HG03045 (cell line): Measurements from ENCODE around the gene NSUN7.
"Not testable (repeated sequence)": the region's sequence is repeated elsewhere in the genome, so short reads cannot be mapped to it uniquely, and the experiment has no call there.

ENCODE experiments used
- ATAC-seq: cut with Tn5 transposase; IDR thresholded peaks from one replicate; pipeline ENCODE4 v1.9.1; 2021; ENCODE audit warnings: mild to moderate bottlenecking, moderate library complexity; ENCODE audit not compliant: unreplicated experiment

Gene NSUN7

DNA sequence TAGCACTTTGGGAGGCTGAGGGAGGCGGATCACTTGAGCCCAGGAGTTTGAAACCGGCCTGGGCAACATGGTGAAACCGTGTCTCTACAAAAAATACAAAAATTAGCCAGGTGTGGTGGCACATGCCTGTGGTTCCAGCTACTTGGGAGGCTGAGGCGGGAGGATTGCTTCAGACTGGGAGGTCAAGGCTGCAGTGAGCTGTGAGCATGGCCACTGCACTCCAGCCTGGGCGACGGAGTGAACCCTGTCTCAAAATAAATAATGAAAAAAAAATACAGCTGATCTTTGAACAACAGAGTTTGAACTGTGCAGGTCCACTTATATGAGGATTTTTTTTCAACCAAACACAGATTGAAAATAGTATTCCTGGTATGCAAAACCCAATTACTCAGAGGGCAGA is 67.4 kb downstream of the NSUN7 start:
- not testable (repeated sequence) for ATAC-seq

DNA sequence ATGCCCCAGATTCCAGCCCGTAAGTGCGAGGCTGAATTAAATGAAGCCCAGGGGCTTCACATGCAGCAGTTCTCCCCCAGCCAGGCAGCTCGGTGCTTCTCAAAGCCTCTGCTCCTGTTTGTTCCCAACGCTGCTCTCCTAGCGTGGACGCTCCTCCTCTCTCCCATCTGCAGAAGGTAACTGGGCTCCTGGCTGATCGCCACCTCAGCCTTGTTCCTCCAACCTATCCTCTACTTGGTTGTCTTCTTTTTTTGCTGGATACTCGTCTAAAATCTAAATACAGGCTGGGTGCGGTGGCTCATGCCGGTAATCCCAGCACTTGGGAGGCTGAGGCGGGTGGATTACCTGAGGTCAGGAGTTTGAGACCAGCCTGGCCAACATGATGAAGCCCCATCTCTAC is 70.3 kb downstream of the NSUN7 start:
- no peak for ATAC-seq

DNA sequence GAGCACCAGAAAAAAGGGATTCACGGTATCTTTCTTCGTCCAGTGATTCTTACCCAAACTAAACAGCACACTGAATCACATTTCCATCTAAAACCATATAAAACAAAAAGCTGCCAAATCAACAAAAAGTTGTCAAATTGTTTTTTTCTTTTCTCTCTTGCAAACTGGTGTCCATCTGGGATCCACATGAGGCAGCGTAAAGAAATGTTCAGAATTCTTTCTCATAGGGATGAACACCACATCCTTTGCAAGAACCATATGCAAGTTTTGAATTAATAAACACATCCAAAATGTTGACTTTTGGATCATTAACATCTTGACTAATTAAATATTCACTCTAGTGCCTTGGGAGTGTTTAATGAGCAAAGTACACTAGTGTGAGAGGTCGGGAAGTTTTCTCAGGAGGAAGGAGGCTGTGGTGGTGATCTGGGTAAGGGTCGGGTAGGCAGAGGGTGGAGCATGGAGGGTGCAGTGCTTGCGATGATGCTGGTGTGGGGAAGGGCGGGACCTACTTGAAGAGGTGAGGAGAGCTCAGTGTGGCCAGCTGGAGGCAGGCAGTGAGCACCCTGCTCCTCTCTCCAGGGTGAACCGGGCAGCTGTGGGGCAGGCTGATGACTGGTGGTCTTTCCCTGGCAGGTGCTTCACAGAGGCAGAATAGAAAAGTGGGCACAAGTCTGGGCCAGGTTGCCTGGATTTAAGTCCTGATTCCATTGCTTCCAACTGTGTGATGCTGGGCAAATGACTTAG is 72.8 kb downstream of the NSUN7 start:
- no peak for ATAC-seq

DNA sequence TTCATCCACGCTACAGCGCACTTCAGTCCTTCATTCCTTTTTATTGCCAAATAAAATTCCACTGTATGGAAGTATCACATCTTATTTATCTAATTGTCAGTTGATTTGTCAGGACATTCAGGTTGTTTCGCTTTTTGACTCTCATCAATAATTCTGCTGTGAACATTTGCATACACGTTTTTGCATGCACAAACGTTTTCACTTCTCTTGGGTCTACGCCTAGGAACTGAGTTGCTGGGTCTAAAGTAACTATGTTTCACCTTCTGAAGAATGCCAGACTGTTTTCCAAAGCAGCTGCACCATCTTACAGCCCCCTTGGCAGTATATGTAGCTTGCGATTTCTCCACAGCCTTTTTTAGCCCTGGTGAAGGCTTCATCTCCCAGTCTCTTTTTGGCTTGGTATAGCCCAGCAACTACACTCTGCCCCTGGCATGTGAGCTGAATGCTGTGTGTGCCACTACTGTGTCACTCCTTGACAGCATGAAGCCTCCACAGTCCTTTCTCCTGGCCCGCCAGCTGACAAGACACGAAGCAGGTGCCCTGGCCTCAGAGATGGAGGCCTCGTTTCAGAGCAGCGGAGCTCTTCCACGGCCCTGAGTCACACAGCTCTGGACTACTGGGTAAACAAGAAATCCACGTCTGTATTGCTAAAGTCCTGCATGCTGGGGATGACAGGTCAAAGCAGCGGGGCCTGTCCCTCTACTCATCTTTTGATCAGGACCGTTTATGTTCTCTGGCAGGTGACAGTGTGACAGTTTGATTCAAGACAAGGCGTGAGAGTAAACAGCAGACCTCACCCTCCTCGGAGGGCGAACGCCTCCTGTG is 75.5 kb downstream of the NSUN7 start:
- ATAC-seq = no peak

DNA sequence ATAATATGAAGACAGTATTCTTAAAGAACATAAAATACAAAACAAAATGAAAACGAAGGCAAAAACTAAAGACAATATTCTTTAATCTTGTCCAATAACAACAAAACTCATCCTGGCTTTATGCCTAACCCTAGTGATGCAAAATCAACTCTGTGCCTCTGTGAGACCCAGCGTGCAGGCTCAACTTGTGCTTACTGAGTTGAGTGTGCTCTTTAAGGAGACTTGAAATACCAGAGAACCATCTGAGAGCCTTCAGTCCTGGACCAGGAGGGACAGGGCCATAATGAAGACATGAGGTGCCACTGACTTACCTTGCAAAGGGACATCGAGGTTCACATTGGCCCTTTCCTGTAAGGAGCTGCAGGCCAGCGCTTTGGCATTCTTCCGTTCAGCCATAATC is 77.1 kb downstream of the NSUN7 start:
- no peak for ATAC-seq

DNA sequence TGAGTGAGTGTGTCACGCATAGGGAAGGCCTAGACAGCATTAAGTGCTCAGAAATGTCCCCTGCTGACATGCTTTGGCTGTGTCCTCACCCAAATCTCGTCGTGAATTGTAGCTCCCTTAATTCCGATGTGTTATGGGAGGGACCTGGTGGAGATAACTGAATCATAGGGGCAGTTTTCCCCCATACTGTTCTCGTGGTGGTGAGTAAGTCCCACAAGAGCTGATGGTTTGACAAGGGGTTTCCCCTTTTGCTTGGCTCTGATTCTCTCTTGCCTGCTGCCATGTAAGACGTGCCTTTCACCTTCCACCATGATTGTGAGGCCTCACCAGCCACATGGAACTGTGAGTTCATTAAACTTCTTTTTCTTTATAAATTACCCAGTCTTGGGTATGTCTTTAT is 78.0 kb downstream of the NSUN7 start:
- ATAC-seq = no peak

DNA sequence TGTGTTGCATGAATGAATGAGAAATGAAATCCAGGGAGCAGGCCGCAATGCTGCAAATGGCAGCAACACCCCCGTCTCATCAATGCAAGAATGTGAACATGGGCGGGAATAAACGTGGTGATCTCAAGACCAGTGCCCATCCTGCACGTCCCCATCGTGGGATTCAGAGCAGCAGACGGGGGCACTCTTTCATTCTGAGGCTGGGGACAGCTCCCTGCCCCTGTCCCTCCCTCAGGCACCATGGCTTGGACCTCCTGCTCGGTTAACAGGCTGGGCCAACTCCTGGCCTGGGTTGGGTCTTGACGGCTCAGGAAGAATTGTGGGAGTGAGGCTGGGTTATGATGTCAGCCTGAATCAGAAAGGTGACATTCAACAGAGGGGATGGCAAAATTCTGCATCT is 78.9 kb downstream of the NSUN7 start:
- no peak for ATAC-seq

DNA sequence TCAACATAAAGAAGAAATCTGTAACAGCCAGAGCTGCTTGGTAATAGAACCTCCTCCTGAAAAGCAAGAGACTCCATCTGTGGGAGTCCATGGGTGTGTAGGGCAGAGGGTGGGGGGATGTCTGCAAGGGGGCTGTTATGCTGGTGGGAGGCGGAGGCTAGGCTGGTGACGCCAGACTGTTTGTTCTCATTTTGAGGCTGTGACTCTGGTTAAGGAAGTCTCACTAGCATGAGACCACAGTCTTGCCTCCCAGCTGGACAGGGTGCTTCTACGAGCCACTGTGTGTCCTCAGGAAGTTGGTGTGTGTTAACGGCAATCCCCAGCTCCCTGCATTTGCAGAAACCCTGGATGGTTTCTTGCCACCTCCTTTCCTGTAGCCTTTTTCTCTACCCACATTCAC is 79.8 kb downstream of the NSUN7 start:
- no peak for ATAC-seq

DNA sequence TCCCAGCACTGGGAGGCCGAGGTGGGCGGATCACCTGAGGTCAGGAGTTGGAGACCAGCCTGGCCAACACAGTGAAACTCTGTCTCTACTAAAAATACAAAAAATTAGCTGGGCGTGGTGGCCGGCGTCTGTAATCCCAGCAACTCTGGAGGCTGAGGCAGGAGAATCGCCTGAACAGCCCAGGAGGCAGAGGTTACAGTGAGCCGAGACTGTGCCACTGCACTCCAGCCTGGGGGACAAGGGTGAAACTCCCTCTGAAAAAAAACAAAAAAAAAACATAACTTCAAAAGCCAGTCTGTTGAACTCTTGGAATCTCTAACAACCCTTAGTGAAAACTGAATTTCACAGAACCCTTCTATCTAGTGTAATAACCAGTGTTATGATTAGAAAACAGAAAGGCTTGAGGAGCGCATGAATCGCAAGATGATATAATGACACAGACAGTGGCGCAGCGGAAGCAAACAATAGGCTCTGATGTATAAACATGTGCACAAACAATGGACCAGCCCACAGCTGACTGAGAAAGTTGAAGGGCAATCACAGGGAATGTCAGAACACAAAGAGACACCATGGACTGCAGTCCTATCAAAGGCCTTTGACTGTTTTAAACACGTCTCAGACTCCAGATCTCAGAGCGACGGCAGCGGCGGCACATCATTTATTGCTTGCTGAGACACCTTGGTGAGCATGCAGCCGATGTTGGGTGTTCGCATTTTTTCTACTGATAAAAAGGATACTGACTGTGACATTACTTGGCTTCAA is 81.6 kb downstream of the NSUN7 start:
- no peak for ATAC-seq

DNA sequence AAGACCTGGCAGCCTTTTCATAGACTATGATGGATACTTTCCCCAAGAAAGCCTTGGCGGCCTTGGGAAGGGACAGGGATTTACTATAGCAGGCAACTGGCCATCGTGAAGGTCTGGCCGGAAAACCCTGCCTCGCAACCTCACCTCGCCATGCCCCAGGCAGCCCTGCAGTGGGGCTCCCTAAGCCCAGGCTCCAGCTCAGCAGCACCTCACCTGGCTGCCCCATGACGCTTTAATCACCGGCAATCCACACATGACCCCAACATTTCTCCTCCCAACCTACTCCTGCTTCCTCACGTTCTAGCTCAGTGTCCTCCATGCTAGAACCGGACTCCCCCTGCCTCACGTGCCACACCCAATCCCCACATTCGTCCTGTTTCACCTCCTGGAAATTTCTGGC is 82.4 kb downstream of the NSUN7 start:
- no peak for ATAC-seq

DNA sequence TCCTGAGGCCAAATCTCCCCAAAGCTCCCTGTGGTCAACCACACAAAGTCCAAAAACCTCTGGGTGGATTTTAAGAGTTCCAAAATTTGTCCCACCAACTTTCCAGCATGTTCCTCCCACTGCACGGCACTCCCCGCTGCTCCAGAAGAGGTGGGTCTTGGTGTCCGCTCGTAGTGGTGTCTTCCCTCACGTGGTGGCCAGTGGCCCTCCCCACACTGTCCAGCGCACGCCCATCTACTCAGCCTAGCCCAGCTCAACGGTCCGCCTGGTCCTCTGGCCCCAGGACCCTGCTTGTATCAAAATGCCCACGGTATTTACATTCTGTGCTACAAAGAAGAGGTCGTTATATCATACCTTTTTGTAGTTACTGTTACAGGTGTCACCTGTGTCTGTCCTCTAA is 83.5 kb downstream of the NSUN7 start:
- ATAC-seq = no peak

DNA sequence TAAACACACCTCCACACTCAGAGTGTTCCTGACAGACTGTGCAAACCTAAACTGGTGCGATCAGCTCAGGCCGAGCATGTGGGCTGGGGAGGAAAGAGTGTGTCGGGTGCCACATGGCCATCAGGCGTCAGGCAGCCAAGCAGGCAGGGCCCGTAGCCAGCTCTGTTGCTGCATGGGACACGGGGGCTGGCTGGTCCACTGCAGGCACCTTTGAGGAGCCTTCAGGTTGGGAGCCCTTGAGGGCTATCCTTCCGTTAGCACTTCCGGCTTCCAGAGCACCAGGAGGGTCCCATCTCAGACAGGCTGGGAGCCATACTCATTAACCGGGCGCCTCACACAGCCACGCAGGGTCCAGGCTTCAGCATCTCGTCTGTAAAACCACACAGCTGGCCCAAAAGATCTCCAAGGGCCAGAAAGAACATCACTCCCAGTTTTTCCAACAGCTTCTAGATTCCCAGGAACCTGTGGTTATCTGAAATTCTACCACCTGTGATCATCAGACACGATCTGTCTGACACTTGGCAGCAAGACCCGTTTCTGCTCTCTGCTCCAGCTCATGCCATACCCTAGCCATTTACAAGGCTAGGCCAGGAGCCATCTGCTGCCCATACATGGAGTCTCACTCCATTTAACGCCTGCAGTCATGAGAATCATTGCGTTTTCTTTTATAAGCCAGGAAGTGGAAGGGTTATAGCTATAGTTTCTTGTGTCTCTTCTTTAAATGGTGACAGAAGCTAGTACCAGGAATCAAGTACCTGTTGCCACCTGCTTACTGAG is 87.5 kb downstream of the NSUN7 start:
- ATAC-seq = no peak

DNA sequence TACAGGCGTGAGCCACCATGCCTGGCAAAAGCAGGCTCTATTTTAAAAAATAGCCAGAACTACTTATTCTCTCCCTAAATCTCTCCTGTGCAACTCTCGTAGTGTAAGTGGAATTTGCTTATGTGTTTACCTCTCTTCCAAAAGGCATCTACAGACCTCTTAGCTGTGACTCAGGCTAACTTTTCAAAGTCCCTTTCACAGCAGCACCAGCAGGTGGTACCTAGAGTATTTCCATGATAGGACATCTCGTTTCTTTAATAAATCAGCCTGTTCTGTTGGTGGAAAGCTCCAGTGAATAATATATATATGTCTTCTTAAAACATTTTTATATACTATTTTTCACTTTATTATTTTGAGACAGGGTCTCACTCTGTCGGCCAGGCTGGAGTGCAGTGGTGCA is 89.0 kb downstream of the NSUN7 start:
- ATAC-seq = no peak

DNA sequence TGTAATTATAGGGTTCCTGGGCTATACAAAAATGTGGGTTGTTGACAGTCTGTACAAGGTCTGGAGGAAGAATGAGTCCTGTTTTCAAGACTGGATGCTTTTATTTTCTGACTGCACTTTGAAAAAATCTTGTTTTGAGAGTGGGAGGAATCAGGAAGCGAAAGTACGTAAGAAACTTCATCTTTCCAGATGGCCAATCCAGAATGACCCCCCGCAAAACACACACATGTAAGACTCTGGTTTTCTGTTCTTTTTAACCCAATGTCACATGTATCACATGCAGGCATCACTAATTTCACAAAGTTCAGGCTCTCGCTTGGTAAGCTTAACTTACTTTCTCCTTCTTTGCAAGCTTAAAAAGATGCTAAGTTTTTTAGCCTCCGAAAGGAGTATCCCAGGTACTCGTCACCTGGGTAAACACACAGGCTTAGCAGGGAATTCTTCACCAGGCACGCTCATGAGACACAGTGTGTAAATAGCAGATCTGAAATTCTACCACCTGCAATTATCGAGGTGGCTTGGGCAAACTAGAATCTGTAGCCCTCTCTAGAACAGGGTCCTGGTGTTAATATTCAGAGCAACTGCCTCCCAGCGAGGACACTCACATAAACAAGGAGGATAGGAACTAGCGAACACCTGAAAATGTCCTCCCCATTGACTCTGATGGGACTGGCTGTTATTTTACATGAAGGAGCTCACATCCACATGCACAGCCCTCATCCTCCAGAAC is 90.7 kb downstream of the NSUN7 start:
- peak; percentile 38 for ATAC-seq

DNA sequence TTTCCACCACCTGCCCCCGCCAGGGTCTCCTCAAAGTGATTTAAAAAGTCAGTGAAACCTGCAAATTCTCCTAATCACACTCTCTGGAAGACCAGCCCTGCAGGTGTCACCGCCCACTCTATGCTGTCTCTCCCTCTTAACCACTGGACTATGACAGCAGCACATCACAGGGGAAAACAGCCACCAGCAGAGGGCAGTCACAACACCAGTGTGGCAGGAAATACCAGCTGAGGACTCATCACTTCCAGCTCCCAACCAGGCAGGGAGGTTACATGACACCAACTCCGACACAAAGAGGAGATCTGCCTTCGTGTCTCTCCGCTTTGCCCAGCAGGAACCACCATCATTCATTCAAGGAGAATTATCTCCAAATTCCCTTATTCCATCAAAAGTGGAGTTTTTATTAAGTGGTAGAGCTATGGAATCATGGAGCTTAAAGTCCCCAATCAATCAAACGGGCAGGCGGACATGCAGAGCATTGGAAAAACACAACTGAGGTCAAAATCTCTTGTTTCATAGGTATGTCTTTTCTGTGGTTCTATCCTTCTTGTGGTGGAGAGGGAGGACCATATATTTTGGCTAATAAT is 91.3 kb downstream of the NSUN7 start:
- ATAC-seq = peak; percentile 81

DNA sequence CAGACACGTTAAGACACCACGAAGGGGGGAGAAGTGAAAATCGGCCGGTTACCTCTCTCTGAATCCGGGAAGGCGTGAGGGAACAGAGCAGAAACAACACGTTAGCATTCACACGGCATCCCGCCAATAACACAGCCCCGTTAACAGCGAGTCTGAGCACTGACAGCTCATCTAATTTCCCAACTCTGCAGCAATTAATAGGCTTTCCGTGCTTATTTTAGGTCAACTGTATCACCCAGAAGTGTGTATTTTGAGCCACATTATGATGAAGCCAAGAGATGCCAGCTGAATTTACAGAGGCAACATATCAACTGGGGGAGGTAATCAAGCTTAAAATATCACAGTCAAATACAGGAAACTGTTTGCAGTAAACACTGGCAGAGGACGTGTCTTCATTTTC is 92.6 kb downstream of the NSUN7 start:
- no peak for ATAC-seq

DNA sequence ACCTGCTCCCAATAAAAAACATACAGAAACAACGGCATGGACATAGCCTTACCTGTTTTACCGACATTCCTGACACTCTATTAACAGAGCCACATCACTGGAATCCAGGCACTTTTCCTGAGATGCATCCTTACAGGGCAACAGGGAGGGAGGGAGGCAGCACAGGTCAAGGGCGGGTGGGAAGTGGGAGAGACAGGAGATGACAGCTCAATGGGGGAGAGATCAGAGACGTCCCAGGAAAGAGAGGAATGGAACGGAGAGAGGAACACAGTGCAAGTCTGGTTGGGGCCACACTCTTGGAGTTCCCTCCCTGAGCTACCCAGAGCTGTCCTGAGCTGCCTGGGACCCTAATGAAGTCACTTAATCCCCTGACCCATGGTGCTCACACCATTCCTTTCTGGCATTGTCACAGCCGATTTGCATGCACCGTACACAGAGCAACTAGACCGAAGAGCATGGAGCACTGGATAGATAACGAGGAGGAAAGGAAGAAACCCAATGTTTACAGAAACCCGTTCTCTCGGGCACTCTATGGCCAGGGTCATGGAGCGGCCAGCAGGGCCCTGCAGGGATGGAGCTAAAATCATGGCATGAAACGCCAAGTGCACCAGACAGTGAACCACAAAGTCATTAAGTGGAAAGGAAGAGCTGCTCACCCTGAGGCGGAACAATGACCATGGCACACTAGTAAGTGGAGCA is 93.1 kb downstream of the NSUN7 start:
- ATAC-seq = no peak

DNA sequence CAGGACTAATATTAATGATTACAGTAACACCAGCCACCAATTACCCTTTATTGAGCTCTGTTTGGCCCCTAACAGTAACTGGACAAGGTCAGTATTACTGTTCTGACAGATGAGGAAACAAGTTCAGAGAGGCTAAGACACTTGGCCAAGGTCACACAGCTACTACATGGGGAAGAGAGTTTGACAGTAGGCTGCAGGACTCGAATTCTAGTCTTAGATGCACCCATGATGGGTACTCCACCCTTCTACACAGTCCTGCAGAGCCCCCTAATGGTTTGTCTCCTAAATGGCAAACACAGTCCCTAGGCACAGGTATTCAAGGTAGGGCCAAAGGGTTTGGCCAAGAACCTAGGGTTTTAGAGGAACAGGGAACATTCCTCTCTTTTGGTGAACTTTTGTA is 93.9 kb downstream of the NSUN7 start:
- no peak for ATAC-seq

DNA sequence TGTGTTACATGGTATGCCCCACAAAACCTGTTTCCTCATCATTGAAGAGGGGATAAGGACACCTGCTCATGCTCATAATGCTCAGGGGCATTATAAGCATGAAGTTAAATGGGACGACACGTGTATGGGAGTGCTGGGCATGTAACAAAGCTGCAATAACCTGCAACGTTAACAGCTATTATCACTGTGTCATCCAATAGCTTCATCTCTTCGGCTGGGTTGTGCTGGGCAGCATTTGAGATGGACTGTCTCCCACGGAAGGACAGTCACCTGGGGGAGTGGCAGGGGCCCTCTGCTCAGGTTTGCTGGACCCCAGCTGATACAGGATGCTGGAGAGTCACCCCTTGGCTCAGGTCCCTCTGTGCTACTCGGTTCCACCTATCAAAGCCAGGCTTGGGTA is 94.5 kb downstream of the NSUN7 start:
- no peak for ATAC-seq
